HG03066 (cell line): ENCODE results near the gene TMEM8B.

Experiments used
- ATAC-seq: cut with Tn5 transposase; IDR thresholded peaks from one replicate; pipeline ENCODE4 v1.9.1; 2021; ENCODE audit warnings: low read depth; ENCODE audit not compliant: unreplicated experiment

TMEM8B gene

GRCh38 chr9:35829084-35829763, at the start of gene TMEM8B:
Gene TMEM8B, plus strand, starts transcription at chr9:35829228. Its CDS starts 220 bp downstream, at chr9:35829448.
- ATAC-seq = peak; percentile 75

- no peak for ATAC-seq
Measured at GRCh38 chr9:35781066-35781465, 48.0 kb upstream of the TMEM8B start.

GRCh38 chr9:35783418-35783817, 45.6 kb upstream of the TMEM8B start:
- ATAC-seq = no peak

- ATAC-seq = no peak
Measured at GRCh38 chr9:35789541-35789940, 39.5 kb upstream of the TMEM8B start.

- no peak for ATAC-seq
Measured at GRCh38 chr9:35790025-35790384, 39.0 kb upstream of the TMEM8B start.

- ATAC-seq = no peak
Measured at GRCh38 chr9:35790385-35791296, 38.4 kb upstream of the TMEM8B start.

GRCh38 chr9:35791297-35791921, 37.6 kb upstream of the TMEM8B start, which contains the start of gene NPR2:
Gene NPR2, plus strand, starts transcription at chr9:35791591. Its CDS starts 818 bp downstream, at chr9:35792409.
- no peak for ATAC-seq

- no peak for ATAC-seq
Measured at GRCh38 chr9:35792024-35792813, 36.8 kb upstream of the TMEM8B start.

- no peak for ATAC-seq
Measured at GRCh38 chr9:35792826-35793225, 36.2 kb upstream of the TMEM8B start.

- no peak for ATAC-seq
Measured at GRCh38 chr9:35793461-35793860, 35.6 kb upstream of the TMEM8B start.

- ATAC-seq = no peak
Measured at GRCh38 chr9:35795695-35796094, 33.3 kb upstream of the TMEM8B start.

- no peak for ATAC-seq
Measured at GRCh38 chr9:35797311-35798109, 31.5 kb upstream of the TMEM8B start.

GRCh38 chr9:35798658-35799374, 30.2 kb upstream of the TMEM8B start:
- ATAC-seq = no peak

GRCh38 chr9:35800530-35800929, 28.5 kb upstream of the TMEM8B start:
- ATAC-seq = no peak

- ATAC-seq = no peak
Measured at GRCh38 chr9:35801328-35802128, 27.5 kb upstream of the TMEM8B start.

- no peak for ATAC-seq
Measured at GRCh38 chr9:35806101-35806500, 22.9 kb upstream of the TMEM8B start.

- ATAC-seq = no peak
Measured at GRCh38 chr9:35808433-35808832, 20.6 kb upstream of the TMEM8B start.

- ATAC-seq = no peak
Measured at GRCh38 chr9:35810122-35810521, 18.9 kb upstream of the TMEM8B start.
